ENCODE results near the gene IPMK.

DNA sequence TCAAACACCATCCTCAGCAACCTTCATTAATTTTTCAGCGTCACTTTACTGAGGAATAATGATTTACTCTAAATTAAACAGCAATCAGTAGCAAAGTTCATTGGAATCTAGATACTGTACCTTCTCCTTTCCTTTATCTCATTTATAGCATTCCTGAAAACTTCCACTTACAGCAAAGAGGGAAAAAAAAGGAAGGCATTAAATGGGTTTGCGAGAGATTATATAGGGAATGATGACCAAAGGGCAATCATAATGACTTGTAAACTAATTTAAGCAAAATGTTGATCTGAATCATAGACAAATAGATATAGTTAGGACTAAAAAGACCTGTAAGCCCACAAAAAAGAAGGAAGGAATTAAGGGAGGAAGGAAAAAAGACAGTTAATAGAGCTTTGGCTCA, 42.0 kb downstream of the IPMK start:
- TF ChIP-seq, protein P1, sequence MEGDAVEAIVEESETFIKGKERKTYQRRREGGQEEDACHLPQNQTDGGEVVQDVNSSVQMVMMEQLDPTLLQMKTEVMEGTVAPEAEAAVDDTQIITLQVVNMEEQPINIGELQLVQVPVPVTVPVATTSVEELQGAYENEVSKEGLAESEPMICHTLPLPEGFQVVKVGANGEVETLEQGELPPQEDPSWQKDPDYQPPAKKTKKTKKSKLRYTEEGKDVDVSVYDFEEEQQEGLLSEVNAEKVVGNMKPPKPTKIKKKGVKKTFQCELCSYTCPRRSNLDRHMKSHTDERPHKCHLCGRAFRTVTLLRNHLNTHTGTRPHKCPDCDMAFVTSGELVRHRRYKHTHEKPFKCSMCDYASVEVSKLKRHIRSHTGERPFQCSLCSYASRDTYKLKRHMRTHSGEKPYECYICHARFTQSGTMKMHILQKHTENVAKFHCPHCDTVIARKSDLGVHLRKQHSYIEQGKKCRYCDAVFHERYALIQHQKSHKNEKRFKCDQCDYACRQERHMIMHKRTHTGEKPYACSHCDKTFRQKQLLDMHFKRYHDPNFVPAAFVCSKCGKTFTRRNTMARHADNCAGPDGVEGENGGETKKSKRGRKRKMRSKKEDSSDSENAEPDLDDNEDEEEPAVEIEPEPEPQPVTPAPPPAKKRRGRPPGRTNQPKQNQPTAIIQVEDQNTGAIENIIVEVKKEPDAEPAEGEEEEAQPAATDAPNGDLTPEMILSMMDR (conservative IDR thresholded peaks at IDR 0.05; ENCODE audit: low read length) = no peak
- TF ChIP-seq EZH2phosphoT487 (IDR thresholded peaks at IDR 0.05; ENCODE audit: borderline replicate concordance, low read depth, low read length) = no peak
